OCI-LY7 (cell line): ENCODE measurements around the gene DNAH9. TPM values are rescaled to one million over a fixed set of nuclear protein-coding genes. Genes with fewer than 3 reads are reported as not detected.

Source experiments
- BruUV-seq: library from RNA; stranded (reverse); fragments of 400-500 nt; replicated peaks from 2 replicates; lab custom pipeline; 2021; lab: Mats Ljungman, UMichigan
- CTCF ChIA-PET: fragments of 300-600 bp; sonication (Branson Sonifier 250); formaldehyde crosslinking; loops from one replicate; lab custom pipeline; 2022; ENCODE audit warnings: antibody characterized with exemption; ENCODE audit not compliant: unreplicated experiment; lab: Charles Lee
- POLR2A ChIA-PET: fragments of 300-600 bp; sonication (Branson Sonifier 250); formaldehyde crosslinking; loops from one replicate; lab custom pipeline; 2022; ENCODE audit warnings: antibody characterized with exemption; lab: Charles Lee
- DNase-seq: peaks from one replicate; pipeline ENCODE4 v3.0.0-alpha.2; 2015; ENCODE audit warnings: low spot score
- H2AFZ ChIP-seq: fragments of 200-600 bp; sonication (generic), shearing (Covaris generic); 2 replicates; pipeline ENCODE4 v1.6.1; 2014; ENCODE audit warnings: mild to moderate bottlenecking, antibody characterized with exemption, low read length, moderate library complexity
- H3K27ac ChIP-seq: fragments of 200-600 bp; sonication (generic); 2 replicates; pipeline ENCODE4 v1.5.1; 2014; ENCODE audit warnings: mixed run types, low read depth, mild to moderate bottlenecking, moderate library complexity, low read length, inconsistent platforms; ENCODE audit not compliant: poor library complexity, severe bottlenecking
- H3K36me3 ChIP-seq: fragments of 200-600 bp; sonication (generic); 2 replicates; pipeline ENCODE4 v1.6.1; 2014; ENCODE audit warnings: mild to moderate bottlenecking, antibody characterized with exemption, low read length, moderate library complexity, mixed read lengths; ENCODE audit not compliant: insufficient read depth
- H3K4me1 ChIP-seq: fragments of 200-600 bp; sonication (generic); 2 replicates; pipeline ENCODE4 v1.5.1; 2014; ENCODE audit warnings: mild to moderate bottlenecking, low read length; ENCODE audit not compliant: insufficient read depth, poor library complexity, severe bottlenecking
- H3K4me2 ChIP-seq: fragments of 200-600 bp; sonication (generic); 2 replicates; pipeline ENCODE4 v1.6.1; 2014; ENCODE audit warnings: mild to moderate bottlenecking, low read length
- H3K4me3 ChIP-seq: fragments of 200-600 bp; sonication (generic); 2 replicates; pipeline ENCODE4 v1.5.1; 2014; ENCODE audit warnings: mild to moderate bottlenecking, low read depth, low read length; ENCODE audit not compliant: poor library complexity, severe bottlenecking
- H3K79me2 ChIP-seq: fragments of 200-600 bp; sonication (generic); 2 replicates; pipeline ENCODE4 v1.6.1; 2016; ENCODE audit warnings: low read depth, mild to moderate bottlenecking, low read length, moderate library complexity, mixed read lengths; ENCODE audit not compliant: insufficient read depth
- H3K9me2 ChIP-seq: fragments of 200-600 bp; sonication (generic); 2 replicates; pipeline ENCODE4 v1.6.1; 2016; ENCODE audit warnings: mild to moderate bottlenecking, low read length, mixed read lengths; ENCODE audit not compliant: insufficient read depth
- H3K9me3 ChIP-seq: fragments of 200-600 bp; sonication (generic); 2 replicates; pipeline ENCODE4 v1.6.1; 2014; ENCODE audit warnings: mild to moderate bottlenecking, mixed run types, low read length, mixed read lengths
- H4K20me1 ChIP-seq: fragments of 200-600 bp; sonication (generic); 2 replicates; pipeline ENCODE4 v1.6.1; 2014; ENCODE audit warnings: mild to moderate bottlenecking, antibody characterized with exemption, low read length, moderate library complexity, mixed read lengths; ENCODE audit not compliant: insufficient read depth
- EZH2phosphoT487 ChIP-seq: fragments of 200-600 bp; sonication (generic); IDR thresholded peaks from 2 replicates; pipeline ENCODE4 v1.6.1; 2018; ENCODE audit warnings: low read depth, borderline replicate concordance, mild to moderate bottlenecking, mixed run types, antibody characterized with exemption, low read length, moderate library complexity, mixed read lengths
- intact Hi-C: fragments of 100-400 bp; cut with micrococcal nuclease; formaldehyde crosslinking; loops from one replicate; pipeline ENCODE4 v1.10.0; 2022; ENCODE audit not compliant: unreplicated experiment
- total RNA-seq, 2 experiments: library from RNA; depleted of rRNA in 1 of 2; stranded (reverse); fragments of >200 nt in 1 of 2; shearing (Covaris generic) in 1 of 2; gene quantifications; 2 replicates each; pipeline ENCODE4 v1.2.3, GENCODE V29; 2014 to 2022
- TF ChIP-seq, protein P1 (sequence below): fragments of 200-600 bp; sonication (generic); conservative IDR thresholded peaks from 2 replicates; pipeline ENCODE4 v1.5.1; 2014; ENCODE audit warnings: mild to moderate bottlenecking, antibody characterized with exemption, low read length, moderate library complexity, mixed read lengths

DNAH9 gene
- total RNA-seq, 2 experiments from 2014 or later: not detected

DNA sequence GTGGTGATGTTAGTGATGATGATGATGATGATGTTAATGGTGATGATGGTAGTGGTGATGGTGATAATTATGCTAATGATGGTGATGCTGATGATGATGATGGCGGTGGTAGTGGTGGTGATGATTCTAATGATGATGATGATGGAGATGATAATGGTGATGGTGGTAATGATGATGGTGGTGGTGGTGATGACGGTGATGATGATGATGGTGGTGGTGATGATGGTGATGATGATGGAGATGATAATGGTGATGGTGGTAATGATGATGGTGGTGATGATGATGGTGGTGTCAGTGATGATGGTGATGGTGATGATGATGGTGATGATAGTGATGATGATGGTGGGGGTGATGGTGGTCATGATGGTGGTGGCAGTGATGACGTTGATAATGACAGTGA is 132.5 kb downstream of the DNAH9 start:
- DNase-seq: no peak
- H3K4me2 ChIP-seq: no peak overlapping the region
- no peak overlapping the region for H3K4me3 ChIP-seq
- no peak overlapping the region for H3K27ac ChIP-seq
- H3K4me1 ChIP-seq: no peaks in the 10 kb centered on the region
- POLR2A ChIA-PET: no interaction called here
- intact Hi-C loops: no loop called here
- H3K79me2 ChIP-seq: no peaks in the 10 kb centered on the region
- no peak overlapping the region for H2AFZ ChIP-seq
- H4K20me1 ChIP-seq: no peaks in the 10 kb centered on the region
- no peaks in the 10 kb centered on the region for H3K9me3 ChIP-seq
- H3K9me2 ChIP-seq: no peaks in the 10 kb centered on the region
- TF ChIP-seq, protein P1, sequence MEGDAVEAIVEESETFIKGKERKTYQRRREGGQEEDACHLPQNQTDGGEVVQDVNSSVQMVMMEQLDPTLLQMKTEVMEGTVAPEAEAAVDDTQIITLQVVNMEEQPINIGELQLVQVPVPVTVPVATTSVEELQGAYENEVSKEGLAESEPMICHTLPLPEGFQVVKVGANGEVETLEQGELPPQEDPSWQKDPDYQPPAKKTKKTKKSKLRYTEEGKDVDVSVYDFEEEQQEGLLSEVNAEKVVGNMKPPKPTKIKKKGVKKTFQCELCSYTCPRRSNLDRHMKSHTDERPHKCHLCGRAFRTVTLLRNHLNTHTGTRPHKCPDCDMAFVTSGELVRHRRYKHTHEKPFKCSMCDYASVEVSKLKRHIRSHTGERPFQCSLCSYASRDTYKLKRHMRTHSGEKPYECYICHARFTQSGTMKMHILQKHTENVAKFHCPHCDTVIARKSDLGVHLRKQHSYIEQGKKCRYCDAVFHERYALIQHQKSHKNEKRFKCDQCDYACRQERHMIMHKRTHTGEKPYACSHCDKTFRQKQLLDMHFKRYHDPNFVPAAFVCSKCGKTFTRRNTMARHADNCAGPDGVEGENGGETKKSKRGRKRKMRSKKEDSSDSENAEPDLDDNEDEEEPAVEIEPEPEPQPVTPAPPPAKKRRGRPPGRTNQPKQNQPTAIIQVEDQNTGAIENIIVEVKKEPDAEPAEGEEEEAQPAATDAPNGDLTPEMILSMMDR: no peak
- no peak for TF ChIP-seq EZH2phosphoT487
- no TSS peak for BruUV-seq
- no peaks in the 10 kb centered on the region for H3K36me3 ChIP-seq
- CTCF ChIA-PET: no interaction called here

DNA sequence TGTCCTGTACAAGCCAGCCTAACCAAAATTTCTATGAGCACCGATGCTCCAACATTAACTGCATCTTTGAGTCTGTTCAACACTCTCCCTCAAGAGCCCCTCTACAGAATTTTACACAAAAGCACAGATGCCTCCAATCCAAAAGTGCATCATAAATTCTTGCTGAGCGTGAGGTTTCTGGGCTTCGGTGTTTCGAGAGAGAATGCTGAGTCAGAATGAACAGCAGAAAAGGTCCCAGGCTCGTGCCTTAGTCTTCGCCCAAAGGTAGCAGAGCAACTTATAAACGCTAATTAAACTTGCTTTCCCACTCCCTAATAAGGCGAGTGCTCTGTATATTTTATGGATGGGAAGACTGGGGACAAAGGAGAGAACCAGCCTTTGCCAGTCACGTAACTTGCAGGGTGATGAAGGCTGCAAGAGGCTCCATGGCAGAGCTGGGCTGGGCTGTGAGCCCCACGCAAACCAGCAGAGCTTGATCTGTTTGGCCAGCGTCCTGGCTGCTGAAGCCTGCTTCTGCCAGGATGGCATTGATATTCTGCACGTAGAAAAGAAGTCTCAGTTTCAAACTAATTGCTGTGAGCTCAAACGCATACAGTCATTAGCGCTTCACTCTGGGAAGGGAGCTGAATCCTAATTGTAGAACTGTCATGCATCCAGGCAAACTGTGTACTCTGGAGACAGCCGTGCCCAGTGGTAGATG is 138.5 kb downstream of the DNAH9 start:
- intact Hi-C loops: no loop called here
- POLR2A ChIA-PET: no interaction called here
- H3K27ac ChIP-seq: no peak overlapping the region

DNA sequence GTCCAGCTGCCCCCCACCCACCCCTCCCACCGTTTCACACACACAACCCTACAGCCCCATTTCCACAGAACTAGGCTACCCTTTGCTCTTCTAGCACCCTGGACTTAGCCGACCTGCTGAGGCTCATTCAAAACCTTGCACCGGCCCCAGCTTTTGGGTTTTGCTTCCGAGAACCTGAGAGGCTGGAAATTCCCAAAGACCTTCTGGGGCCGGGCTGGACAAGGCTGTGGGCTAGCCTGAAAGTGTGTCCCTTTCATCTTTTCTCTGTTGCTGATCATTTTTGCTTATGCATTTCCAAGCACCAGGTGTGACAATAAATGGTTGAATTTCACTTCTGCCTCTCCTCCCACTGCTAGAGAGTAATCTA is 139.0 kb downstream of the DNAH9 start:
- CTCF ChIA-PET: interaction anchor here (0.6 kb wide), 1 partner anchor 161 kb away, joined by 3 read pairs; no protein-coding TSS in a partner anchor

More for the DNA sequence above, 138.5 kb downstream of the DNAH9 start:
- H3K4me3 ChIP-seq: no peak overlapping the region
- DNase-seq: no peak
- H3K4me1 ChIP-seq: no peaks in the 10 kb centered on the region
- CTCF ChIA-PET: interaction anchor here (0.6 kb wide), 1 partner anchor 162 kb away, joined by 3 read pairs; no protein-coding TSS in a partner anchor
- BruUV-seq: no TSS peak
- no peak overlapping the region for H2AFZ ChIP-seq
- no peaks in the 10 kb centered on the region for H3K9me2 ChIP-seq
- H3K9me3 ChIP-seq: no peaks in the 10 kb centered on the region
- H3K36me3 ChIP-seq: no peaks in the 10 kb centered on the region
- TF ChIP-seq, protein P1: no peak
- no peak for TF ChIP-seq EZH2phosphoT487
- no peaks in the 10 kb centered on the region for H4K20me1 ChIP-seq
- no peaks in the 10 kb centered on the region for H3K79me2 ChIP-seq
- H3K4me2 ChIP-seq: no peak overlapping the region

More for the DNA sequence above, 139.0 kb downstream of the DNAH9 start:
- Histone ChIP-seq H3K4me1 (no peaks in the 10 kb centered on the region), H3K27ac (no peak overlapping the region), H4K20me1 (no peaks in the 10 kb centered on the region), H2AFZ (no peak overlapping the region), H3K36me3 (no peaks in the 10 kb centered on the region), H3K9me2 (no peaks in the 10 kb centered on the region), H3K4me2 (no peak overlapping the region), H3K4me3 (no peak overlapping the region), H3K9me3 (no peaks in the 10 kb centered on the region), H3K79me2 (no peaks in the 10 kb centered on the region)
- DNase-seq: no peak
- BruUV-seq: no TSS peak
- TF ChIP-seq, protein P1: no peak
- TF ChIP-seq EZH2phosphoT487: no peak
- POLR2A ChIA-PET: no interaction called here
- intact Hi-C loops: no loop called here
